IMR-90 (cell line): ENCODE data around the gene KEAP1.
A peak's percentile ranks its signal among the peaks of the same experiment; 100 is the strongest.

Experiments
- BHLHE40 ChIP-seq: fragments of 150-350 bp; IDR thresholded peaks from 2 replicates; pipeline ENCODE4 v1.6.1; 2016; ENCODE audit warnings: mild to moderate bottlenecking, low read depth, low read length
- CEBPB ChIP-seq: IDR thresholded peaks from 2 replicates; pipeline ENCODE4 v1.6.1; 2012; ENCODE audit warnings: low read depth, low read length, improper control_type of control experiment
- CHD1 ChIP-seq: IDR thresholded peaks from 2 replicates; pipeline ENCODE4 v1.6.1; 2012; ENCODE audit warnings: low read depth, low read length, improper control_type of control experiment
- ELK1 ChIP-seq: fragments of 150-350 bp; IDR thresholded peaks from 2 replicates; pipeline ENCODE4 v1.6.1; 2016; ENCODE audit warnings: low read depth, mild to moderate bottlenecking, low read length, moderate library complexity, borderline replicate concordance
- FOS ChIP-seq: fragments of 150-350 bp; IDR thresholded peaks from 2 replicates; pipeline ENCODE4 v1.6.1; 2016; ENCODE audit warnings: low read depth, low read length
- MXI1 ChIP-seq: IDR thresholded peaks from 2 replicates; pipeline ENCODE4 v1.6.1; 2012; ENCODE audit warnings: low read depth, mild to moderate bottlenecking, low read length, moderate library complexity, borderline replicate concordance
- NFE2L2 ChIP-seq: fragments of 150-350 bp; IDR thresholded peaks from 2 replicates; pipeline ENCODE4 v1.6.1; 2016; ENCODE audit warnings: low read depth, mild to moderate bottlenecking, low read length
- POLR2A ChIP-seq: IDR thresholded peaks from 2 replicates; pipeline ENCODE4 v1.6.1; 2012; ENCODE audit warnings: mild to moderate bottlenecking, low read depth, low read length
- RAD21 ChIP-seq: IDR thresholded peaks from 2 replicates; pipeline ENCODE4 v1.6.1; 2012; ENCODE audit warnings: low read length, improper control_type of control experiment
- RCOR1 ChIP-seq: IDR thresholded peaks from 2 replicates; pipeline ENCODE4 v1.6.1; 2012; ENCODE audit warnings: mild to moderate bottlenecking, low read length, improper control_type of control experiment; ENCODE audit not compliant: insufficient replicate concordance
- RFX5 ChIP-seq: IDR thresholded peaks from 2 replicates; pipeline ENCODE4 v1.8.0; 2012; ENCODE audit warnings: low read depth, mild to moderate bottlenecking, low read length, moderate library complexity
- SMC3 ChIP-seq: fragments of 150-350 bp; IDR thresholded peaks from 2 replicates; pipeline ENCODE4 v1.6.1; 2016; ENCODE audit warnings: low read depth, mild to moderate bottlenecking, antibody characterized with exemption, low read length, moderate library complexity
- TF ChIP-seq, protein P1 (sequence below): conservative IDR thresholded peaks from 2 replicates; pipeline ENCODE4 v1.5.1; 2012; ENCODE audit warnings: mild to moderate bottlenecking, low read depth, low read length, improper control_type of control experiment
- TF ChIP-seq, protein P2 (sequence below): fragments of 150-350 bp; IDR thresholded peaks from 2 replicates; pipeline ENCODE4 v1.6.1; 2017; ENCODE audit warnings: mild to moderate bottlenecking, antibody characterized with exemption, low read length, low read depth

DNA sequence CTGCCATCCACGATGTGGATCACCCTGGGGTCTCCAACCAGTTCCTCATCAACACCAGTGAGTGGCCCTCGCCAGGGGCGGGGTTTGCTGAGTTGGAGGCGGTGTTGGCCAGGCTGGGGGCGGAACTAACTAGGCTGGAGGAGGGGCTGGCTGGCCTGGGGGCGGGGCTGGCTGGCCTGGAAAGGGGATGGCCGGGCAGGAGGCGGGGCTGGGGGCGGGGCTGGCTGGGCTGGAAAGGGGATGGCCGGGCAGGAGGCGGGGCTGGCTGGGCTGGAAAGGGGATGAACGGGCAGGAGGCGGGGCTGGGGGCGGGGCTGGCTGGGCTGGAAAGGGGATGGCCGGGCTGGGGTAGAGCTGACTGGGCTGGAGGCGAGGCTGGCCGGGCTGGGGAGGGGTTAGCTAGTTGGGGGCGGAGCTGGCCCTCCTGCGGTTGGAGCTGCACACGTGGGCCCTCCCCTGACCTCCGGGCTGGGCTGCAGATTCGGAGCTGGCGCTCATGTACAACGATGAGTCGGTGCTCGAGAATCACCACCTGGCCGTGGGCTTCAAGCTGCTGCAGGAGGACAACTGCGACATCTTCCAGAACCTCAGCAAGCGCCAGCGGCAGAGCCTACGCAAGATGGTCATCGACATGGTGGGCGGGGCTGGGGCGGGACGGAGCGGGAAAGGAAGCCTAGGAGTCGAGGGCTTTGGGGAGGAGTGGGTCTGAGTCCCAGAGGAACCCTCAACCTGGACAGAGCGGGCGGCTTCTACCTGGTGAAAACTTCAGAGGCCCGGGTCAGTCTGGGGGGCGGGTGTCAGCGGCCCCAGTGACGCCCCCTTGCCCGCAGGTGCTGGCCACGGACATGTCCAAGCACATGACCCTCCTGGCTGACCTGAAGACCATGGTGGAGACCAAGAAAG lies 41.9 kb downstream of the KEAP1 start:
- TF ChIP-seq, protein P1, sequence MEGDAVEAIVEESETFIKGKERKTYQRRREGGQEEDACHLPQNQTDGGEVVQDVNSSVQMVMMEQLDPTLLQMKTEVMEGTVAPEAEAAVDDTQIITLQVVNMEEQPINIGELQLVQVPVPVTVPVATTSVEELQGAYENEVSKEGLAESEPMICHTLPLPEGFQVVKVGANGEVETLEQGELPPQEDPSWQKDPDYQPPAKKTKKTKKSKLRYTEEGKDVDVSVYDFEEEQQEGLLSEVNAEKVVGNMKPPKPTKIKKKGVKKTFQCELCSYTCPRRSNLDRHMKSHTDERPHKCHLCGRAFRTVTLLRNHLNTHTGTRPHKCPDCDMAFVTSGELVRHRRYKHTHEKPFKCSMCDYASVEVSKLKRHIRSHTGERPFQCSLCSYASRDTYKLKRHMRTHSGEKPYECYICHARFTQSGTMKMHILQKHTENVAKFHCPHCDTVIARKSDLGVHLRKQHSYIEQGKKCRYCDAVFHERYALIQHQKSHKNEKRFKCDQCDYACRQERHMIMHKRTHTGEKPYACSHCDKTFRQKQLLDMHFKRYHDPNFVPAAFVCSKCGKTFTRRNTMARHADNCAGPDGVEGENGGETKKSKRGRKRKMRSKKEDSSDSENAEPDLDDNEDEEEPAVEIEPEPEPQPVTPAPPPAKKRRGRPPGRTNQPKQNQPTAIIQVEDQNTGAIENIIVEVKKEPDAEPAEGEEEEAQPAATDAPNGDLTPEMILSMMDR, result no peak
- peak; percentile 90 for TF ChIP-seq MXI1
- no peak for TF ChIP-seq CEBPB
- no peak for TF ChIP-seq RFX5
- no peak for TF ChIP-seq RAD21
- no peak for TF ChIP-seq SMC3
- TF ChIP-seq ELK1, result no peak
- no peak for TF ChIP-seq NFE2L2
- no peak for TF ChIP-seq POLR2A
- no peak for TF ChIP-seq BHLHE40
- no peak for TF ChIP-seq RCOR1
- TF ChIP-seq CHD1, result no peak
- TF ChIP-seq, protein P2, sequence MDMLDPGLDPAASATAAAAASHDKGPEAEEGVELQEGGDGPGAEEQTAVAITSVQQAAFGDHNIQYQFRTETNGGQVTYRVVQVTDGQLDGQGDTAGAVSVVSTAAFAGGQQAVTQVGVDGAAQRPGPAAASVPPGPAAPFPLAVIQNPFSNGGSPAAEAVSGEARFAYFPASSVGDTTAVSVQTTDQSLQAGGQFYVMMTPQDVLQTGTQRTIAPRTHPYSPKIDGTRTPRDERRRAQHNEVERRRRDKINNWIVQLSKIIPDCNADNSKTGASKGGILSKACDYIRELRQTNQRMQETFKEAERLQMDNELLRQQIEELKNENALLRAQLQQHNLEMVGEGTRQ, result peak; percentile 87
- no peak for TF ChIP-seq FOS
